NCI-H2196 treated with DMSO at 0.1 percent for 48 hours (cell line): Measurements from ENCODE around the gene TAOK3.
"Not testable (repeated sequence)": the region's sequence is repeated elsewhere in the genome, so short reads cannot be mapped to it uniquely, and the experiment has no call there.

Source experiments
- DNase-seq: peaks from one replicate; lab custom pipeline; 2025; ENCODE audit not compliant: unreplicated experiment; lab: John Stamatoyannopoulos, UW

TAOK3 gene

DNA sequence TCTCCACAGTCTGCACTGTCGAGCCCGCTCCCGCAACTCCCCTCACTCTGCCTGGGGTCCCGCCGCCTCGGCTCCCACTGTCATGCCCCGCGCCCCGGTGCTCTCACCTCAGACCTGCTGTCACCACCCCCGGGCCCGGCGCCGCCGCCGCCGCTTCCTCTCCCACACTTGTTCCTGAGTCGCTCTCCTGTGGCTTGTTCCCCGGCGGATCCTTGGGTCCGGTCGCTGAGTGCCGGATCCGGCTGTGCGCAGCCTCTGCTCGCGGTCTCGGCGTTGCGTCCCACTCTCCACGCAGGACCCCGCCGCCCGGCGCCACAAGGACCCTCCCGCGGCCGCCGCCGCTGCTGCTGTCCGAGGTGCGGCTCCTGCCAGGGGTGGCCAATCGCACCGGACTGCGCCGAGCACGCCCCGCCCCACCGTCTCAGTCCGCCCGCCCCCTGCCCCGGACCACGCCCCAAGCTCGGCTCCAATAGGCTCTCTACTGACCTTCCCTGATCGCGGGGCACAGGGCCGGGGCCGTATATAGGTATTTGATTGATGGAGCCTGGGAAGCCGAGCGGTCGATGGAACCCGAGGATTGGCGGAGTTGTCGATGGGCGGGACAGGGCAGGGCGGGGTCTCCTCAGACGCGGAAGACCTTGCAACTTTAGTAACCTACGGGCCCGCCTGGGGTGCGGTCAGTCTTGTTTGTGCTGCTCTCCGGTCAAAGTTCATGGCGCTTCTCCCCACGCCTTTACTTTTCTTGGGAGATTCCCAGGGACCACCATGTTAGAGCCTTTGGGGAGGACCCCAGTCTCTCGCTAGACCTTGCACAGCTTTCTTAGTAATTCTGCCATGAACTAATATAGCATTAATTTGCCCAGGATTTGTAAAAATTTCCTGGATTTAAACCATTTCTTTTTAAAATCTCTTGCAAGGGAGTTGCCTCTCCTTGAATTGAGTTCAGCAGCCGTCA lies at the start of gene TAOK3:
TSS of gene TAOK3 (minus strand) at position 367 of the 955 bp plus-strand sequence. CDS start 117,340 bp downstream, outside the sequence.
- peak; percentile 97 for DNase-seq

DNA sequence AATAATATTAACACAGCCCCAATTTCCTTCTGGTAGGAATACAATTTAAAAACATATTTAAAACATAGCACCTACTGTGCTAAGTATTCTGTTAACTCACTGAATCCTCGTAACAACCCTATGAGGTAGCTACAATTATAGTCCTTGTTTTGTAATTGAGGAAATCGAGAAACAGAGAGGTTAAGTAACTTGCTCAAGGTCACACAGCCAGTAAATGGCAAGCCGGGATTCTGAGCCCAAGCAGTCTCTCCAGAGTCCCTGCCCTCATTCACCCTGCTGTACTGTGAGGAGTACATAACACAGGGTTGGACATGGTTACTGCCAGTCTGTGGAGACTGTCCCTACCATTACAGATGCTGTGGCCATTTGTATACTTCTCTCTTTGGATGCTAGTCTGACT lies 48.0 kb upstream of the TAOK3 start:
- no peak for DNase-seq

DNA sequence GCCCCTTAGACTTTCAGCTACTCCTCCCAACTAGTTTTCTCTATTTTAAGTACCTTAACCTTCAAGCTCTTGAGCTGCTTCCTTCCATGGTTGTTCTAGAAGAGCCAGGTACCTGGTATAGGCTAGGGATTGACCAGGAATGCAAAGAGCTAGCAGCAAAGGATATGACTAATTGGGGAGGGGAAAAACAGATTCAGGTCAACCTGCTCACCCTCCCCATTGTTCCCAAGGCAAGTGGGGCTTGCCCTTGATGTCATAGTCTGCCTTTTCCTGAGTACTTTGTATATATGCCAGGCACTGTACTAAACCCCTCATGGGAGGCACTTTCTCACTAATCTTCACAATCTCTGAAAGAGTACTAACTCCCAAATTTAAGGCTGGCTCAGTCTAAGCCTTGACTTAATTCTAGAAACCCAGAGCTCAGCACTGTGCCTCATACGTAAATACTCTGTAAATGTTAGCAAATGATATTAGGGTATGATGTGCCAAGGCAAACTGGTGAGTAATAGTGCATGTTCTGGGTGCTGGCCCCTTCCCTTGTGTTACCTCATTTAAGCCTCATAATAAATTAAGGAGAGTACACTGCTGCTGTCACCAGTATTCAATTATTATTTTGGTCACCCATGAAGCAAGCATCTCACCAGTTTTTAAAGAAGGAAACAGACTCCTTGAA lies 45.8 kb upstream of the TAOK3 start:
- no peak for DNase-seq

DNA sequence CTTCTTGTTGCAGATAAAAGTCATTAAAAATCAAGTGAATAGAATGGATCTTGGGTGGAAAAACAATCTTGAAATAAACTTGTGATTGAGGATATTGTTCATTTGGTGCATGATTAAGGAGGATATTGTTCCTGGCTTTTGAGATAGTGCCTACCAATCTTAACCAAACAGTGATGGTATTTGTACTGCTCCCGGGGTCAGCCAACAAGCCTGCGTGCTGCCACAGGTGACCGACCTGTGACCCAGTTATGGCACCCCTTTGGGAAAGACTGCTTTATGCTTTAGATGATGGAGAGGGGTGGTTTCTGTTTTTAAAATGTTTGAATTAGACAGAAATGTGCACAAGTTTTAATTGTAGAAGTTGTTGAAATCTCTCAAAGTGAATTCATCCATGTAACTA lies 45.2 kb upstream of the TAOK3 start:
- DNase-seq = no peak

DNA sequence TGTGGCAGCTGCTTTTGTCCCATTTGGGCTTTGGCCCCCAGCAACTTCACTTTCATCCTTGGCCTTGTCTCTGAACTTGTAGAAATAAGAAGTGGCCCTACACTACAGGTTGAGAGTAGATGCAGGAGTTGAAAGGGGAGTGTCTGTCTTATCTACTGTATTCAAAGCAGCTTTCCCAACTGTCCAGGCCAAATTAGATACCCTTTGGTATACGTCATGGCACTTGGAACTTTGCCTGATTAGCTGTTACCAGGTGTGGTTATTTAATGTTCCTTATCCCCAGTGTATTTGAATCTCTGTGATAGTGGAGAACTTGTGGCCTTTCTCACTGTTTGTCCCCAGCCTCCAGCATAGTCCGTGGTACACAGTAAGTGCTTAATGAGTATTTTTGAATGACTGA lies 37.1 kb upstream of the TAOK3 start:
- DNase-seq = no peak

DNA sequence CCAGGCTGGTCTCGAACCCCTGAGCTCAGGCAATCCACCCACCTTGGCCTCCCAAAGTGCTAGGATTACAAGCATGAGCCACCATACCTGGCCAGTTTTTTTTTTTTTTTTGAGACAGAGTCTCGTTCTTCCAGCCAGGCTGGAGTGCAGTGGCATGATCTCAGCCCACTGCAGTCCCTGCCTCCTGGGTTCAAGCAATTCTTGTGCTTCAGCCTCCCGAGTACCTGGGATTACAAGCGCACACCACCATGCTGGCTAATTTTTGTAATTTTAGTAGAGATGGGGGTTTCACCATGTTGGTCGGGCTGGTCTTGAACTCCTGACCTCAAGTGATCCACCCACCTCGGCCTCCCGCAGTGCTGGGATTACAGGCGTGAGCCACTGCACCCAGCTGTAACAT lies 35.5 kb upstream of the TAOK3 start:
- DNase-seq = not testable (repeated sequence)

DNA sequence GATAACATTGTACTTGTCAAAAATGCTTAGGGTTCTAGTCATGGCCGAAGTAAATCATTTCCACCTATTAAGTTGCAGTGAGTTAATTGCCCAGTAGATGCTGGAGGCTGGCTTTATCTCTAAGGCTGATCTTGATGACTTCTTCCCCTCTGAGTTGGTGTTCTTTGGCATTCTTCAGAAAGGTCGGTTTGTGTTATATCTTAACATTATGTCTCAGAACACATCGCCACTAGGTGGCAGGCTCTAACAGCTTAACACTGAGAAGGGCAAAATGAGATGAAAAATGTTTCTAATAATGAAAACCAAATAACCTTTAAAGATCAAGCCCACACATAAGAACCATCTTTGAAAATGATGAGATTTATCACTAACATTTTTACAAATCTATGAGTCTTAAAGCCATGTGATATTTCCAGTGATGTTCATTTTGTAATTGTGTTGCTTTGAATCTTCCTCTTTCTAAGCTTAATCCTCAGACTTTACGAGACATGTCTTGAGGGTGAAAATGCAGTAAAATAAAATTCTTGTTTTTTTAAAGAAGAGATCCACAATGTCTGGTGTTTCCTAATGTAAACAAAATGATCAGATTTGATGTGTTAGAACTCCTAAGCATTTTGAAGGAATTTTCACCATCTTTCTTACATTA lies 32.3 kb upstream of the TAOK3 start:
- peak; percentile 34 for DNase-seq

DNA sequence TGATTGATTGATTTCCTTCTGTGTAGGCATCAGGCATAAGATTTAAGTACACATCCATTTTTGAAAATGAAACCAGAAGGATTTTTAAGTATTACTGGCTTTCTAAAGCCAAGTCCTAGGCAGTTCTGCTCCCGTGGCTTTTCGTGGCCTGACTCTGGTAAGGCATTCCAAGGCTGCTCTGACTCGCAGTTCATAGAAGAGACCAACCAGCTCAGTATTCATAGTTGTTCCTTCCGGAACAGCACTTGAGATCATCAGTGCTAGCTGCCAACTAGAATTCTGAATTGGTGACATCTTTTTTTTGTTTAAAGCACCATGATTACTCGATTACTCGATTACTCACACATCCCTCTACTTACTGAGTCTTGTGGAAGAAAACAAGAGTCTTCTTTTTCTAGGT lies 29.5 kb upstream of the TAOK3 start:
- DNase-seq = no peak

DNA sequence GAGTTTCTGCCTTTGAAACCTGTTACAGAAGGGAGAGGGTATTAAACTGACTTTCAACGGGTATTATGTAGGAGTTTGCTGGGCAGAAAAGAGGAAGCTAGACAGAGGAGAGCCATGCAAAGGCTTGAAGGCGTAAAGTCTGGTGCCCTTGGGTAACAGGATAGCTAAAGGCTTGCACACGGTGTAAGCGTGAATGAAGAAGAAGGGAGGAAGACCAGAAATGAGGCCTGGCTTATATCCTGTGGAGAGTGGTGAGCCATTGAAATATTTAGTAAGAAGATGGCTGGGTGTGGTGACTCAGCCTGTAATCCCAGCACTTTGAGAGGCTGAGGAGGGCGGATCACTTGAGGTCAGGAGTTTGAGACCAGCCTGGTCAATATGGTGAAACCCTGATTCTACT lies 26.2 kb upstream of the TAOK3 start:
- DNase-seq = no peak

DNA sequence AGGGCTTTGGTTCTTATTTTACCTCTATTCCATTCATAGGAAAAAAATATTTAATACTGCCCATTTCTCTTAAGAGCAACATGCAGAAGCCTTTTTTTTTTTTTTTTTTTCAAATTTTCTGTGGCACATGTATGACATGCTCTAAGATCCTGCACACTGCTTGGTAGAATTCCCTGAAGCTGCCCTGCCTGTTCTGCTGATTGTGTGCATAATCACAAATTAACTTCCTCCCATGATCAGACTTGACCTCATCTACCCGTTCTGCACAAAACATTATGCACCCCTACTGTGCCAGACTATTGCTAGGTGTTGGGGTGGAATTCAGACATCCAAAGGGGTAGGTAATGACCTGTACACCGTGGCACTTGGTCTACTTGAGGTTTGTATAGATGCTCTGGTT lies 25.8 kb upstream of the TAOK3 start:
- no peak for DNase-seq

DNA sequence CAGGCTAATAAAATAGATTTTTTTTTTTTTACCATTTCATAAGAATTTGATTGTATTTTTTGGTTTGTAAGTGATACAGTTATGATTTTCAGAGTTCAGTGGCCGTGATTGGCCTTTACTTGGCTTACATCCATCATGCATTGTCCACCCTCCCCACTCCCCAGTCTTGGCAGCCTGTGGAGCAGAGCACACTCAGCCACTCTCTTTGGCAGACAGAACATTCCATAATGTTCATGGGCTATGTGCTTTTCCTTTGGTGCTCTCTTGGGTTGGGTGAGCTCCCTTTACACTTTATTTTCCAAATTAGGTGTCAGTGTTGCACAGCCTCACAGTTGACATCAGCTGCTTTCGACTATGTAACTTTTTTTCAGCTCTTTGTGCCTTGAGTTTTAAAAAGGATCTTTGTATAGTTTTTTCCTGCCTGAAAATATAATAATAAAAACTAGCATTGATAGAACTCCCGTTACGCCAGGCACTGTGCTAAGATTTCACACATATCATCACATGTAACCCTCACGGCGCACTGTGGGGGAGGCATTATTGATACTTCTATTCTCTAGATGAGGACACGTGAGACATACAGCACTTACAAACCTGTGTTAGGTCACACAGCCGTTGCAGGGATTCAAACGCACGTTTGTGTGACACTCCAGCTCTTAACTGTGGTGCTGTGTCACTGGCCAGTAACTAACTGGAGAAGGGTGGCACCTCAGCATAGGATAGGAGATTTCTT lies 25.2 kb upstream of the TAOK3 start:
- no peak for DNase-seq

DNA sequence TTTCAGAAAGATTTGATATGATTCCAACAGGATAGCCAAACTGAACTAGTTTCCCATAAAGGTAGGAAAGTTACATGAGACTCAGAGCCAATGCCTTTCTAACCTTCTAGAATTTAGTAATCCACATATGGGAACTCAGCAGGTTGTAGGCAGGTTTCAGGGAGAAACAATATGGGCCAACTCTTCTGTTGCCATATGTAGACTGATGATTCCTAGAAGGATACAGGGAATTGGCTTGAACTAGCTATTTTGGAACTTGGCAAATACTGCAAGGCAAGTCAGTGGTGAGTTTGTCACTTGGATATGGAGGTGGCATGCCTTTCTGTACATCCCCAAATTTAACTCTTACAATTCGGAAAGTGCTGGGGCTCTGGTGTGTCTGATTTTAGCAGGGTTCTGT lies 19.1 kb upstream of the TAOK3 start:
- no peak for DNase-seq

DNA sequence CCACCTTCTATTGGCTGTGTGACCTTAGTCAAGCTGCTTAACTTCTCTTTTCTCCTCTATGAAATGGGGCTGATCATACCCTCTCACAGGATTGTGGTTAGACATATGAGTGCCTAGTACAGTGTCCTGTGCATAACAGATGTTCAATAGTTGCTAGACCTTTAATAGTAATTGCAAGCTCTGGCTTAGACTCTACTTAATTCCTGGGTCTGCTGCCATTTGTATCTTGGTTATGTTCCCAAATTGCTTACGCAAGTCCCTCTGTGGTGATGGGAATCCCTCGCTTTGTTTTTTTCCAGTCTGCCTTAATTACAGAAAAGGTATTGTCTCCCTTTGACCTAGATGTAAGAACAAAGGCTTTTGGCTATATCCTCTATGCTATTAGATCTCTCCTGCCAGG lies 18.7 kb upstream of the TAOK3 start:
- DNase-seq = no peak

DNA sequence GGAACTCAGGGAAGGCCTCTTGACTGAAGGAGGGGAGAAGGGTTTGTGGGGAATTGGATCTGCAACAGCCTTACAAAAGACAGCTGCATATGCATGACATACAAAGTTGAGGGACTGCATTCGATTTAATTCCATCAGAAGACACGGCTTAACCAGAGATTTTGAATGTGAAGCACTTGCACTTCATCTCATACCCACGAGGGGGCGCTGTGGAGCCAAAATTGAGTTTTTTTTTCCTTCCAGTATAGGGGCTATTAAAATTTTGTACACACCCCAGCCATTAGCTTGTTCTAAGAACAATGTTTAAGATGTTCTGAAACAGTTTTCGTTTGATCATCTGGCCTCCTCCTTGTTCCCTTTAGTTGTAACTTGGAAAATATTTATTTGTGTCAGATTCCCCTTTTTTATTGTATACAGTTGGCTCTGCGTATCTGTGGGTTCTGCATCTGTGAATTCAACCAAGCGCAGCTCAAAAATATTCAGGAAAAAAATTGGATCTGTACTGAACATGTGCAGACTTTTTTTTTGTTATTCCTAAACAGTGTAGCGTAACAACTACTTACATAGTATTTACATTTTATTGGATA lies 5.3 kb upstream of the TAOK3 start:
- DNase-seq = no peak

DNA sequence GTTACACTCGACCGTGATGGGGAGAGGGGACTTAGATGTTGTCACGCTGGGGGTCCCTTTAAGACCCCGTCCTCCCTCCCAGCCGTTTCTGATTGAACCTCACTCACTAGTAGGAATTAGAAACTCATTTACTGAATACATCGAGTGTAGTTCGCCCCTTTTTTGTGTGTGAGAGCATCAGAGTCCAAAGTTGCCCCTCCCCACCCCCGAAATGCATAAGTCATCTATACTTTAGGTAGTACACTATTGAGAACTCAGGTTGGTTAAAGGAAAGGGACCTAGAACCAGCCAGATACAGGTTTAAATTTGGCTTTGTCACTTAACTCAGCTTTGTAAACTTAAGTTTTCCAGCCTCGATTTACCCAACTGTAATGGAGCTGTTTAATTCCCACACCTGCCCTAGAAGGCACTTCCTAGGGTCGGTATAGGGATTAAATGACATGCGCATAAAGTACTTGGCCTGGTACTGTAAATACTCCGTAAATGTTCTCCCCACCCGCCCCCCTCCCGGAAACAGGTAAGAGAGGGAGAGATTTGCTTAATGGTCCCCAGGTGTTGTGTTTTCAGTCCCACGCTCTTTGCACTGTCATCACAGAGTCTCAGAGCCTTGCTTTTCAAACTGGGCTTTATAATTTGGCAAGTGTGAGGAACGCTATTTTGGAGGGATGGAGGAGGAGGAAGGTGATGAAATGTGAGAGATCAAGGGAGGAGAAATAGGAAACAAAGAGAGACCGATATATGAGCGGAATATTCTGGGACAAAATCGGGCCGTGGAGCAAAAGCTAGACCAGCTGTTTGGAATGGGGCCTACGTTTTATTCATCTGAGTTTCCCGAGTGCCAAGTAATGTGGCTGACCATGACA lies 4.5 kb upstream of the TAOK3 start:
- no peak for DNase-seq

DNA sequence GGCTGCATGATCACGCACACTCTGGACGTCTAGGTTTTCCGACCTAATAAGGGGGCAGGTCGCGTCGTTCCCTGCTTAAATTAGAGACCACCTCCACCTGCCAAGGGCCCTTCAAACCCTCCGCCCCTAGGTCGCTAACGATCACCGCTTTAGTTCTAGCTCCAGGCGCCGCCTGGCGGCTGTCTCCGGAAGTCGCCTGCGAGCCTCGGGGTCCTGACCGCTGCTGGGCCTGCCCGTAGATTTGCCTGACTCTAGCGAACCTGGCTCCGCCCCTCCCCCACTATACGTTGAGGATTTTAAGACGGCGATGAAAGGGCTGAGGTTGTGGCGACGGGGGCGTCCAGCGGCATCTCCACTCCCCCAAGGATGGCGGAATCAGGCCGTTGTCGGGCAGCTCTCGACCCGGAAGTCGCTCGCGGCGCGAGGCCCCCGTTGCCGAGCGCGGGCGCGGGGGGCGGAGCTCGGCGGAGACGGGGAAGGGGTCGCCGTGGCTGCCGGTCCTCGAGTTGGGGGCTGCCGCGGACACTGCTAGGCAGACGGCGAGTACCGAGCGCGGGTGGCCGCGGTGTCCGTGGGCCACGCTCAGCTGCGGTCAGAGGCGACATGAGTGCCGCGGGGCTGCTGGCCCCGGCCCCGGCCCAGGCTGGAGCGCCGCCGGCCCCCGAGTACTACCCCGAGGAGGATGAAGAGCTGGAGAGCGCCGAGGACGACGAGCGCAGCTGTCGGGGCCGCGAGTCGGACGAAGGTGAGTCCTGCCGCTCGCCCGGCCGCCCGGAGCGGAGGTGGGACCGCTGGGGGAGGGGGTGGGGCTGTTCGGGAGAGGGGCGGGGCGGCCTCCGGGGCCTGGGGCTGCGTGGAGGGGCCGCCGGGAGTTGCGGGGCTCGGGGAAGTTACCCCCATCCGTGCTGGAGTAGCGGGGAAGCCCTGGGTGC lies 3.6 kb upstream of the TAOK3 start, which contains the start of gene SUDS3:
TSS of gene SUDS3 (plus strand) at position 467 of the 932 bp plus-strand sequence. CDS start at position 604, 137 bp downstream.
- DNase-seq = peak; percentile 73

DNA sequence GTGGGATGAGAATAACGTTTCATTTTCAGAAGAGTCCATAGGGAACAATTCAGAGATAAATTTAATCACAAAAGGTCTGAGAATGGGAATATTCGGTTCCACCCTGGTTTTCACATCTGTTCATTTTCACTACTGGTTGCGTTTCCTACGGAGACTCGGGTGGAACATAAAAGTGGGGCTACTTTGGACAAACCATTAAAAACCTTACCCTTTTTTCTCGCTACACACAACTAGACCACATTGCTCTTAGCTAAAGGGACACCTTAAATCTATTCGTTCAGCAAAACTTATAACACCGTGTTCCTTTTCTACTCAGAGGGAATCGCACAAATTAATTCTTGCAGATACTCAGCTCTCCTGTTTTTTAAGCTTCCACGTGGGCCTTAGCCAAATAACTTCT lies 2.6 kb upstream of the TAOK3 start:
- DNase-seq = no peak

DNA sequence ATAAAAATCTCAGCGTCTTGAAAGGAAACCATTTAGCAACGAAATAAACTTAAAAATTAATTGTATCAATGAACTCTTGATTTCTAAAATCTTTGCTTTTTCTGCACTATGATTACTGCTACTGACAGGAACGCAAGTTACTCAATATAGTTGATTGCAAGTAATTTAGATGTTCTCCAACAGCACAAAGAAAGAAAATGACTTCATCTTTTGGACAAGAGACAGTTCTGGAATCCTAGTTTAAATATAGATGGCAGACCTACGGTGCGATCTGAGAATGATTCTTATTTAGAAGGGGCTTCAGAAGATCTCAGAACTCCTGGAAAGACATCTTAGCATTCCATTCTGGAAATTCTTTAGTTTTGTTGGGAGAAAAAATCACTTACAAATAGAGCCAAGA lies 2.2 kb upstream of the TAOK3 start:
- no peak for DNase-seq
